Measurements from ENCODE around the gene SLC39A11.

DNA sequence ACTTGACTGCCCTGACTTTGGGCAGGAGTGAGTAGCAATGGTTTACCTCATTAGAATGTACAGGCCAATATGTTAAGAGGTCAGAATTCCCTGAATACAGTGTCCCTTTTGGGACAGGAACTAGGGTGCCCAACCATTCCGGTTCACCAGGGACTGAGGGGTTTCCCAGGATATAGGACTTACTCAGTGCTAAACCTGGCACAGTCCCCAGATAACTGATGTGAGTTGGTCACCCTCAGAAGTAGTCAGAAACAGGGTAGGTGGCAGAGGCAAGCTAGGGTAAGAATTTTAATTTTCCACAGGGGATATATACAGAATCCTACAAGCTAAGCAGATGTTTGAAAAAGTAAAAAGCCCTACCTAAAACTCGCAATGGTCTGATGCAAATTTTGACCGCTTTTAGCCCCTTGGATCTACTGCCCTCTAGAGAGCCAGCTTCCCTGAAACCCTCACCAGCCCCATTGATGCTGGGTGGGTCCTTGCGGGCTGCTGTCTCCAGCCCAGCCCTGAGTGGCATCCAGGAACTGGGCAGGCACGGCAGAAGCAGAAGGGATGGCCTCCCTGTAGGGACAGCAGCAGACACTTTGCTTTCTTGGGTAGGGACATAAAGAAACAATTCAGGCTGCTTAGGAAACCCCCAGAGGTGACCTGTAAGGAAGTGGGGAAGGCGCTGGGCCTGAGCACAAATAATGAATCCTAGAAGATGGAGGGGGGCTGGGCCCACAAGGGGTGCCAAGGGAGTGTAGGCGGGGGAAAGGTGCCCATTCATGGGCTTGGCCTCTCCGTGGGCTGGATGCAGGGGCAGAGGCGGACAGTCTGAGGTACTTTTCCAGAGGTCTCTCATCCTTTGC is 434.8 kb downstream of the SLC39A11 start:
- TF ChIP-seq POLR2A (IDR thresholded peaks at IDR 0.05) (no peak), POLR2AphosphoS5 (IDR thresholded peaks at IDR 0.05) (no peak)
- TF ChIP-seq, protein P1, sequence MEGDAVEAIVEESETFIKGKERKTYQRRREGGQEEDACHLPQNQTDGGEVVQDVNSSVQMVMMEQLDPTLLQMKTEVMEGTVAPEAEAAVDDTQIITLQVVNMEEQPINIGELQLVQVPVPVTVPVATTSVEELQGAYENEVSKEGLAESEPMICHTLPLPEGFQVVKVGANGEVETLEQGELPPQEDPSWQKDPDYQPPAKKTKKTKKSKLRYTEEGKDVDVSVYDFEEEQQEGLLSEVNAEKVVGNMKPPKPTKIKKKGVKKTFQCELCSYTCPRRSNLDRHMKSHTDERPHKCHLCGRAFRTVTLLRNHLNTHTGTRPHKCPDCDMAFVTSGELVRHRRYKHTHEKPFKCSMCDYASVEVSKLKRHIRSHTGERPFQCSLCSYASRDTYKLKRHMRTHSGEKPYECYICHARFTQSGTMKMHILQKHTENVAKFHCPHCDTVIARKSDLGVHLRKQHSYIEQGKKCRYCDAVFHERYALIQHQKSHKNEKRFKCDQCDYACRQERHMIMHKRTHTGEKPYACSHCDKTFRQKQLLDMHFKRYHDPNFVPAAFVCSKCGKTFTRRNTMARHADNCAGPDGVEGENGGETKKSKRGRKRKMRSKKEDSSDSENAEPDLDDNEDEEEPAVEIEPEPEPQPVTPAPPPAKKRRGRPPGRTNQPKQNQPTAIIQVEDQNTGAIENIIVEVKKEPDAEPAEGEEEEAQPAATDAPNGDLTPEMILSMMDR (IDR thresholded peaks at IDR 0.05), result no peak
